Mucosa of descending colon (tissue), 3 donors: ENCODE measurements around the gene NKX1-2. TPM values are rescaled to one million over a fixed set of nuclear protein-coding genes. Genes with fewer than 3 reads are reported as not detected.

Experiments used
- ATAC-seq: fragments of 200-7000 bp; cut with Tn5 transposase; one replicate; pipeline ENCODE4 v1.9.1; 2020; ENCODE audit warnings: mild to moderate bottlenecking, moderate library complexity
- DNase-seq, 3 donors: peaks; one replicate each; pipeline ENCODE4 v3.0.0-alpha.2; 2020
- H3K36me3 ChIP-seq: fragments of 200-600 bp; one replicate; pipeline ENCODE4 v1.8.0; 2021; ENCODE audit warnings: low read depth, mild to moderate bottlenecking
- H3K4me1 ChIP-seq: fragments of 200-600 bp; one replicate; pipeline ENCODE4 v1.8.0; 2021; ENCODE audit warnings: low read depth, mild to moderate bottlenecking
- H3K4me3 ChIP-seq: fragments of 200-600 bp; one replicate; pipeline ENCODE4 v1.8.0; 2021; ENCODE audit warnings: mild to moderate bottlenecking
- H3K9me3 ChIP-seq: fragments of 200-600 bp; one replicate; pipeline ENCODE4 v1.8.0; 2021; ENCODE audit warnings: mild to moderate bottlenecking
- intact Hi-C, 2 donors: fragments of 100-400 bp; cut with DNase I in 1 of 2; cut with micrococcal nuclease in 1 of 2; formaldehyde crosslinking; loops; one replicate each; pipeline versions ENCODE4 v1.11.0 to v1.11.1; 2022; cut with DNase I, micrococcal nuclease
- total RNA-seq, 3 donors: library from RNA; stranded (reverse); fragmentation: NEBNext Ultra II Directional in 2 of 3; extraction: Animal tissue kit (Norgen Biotek cat#: 25700) in 2 of 3; gene quantifications; one replicate each; pipeline versions ENCODE4 v1.2.1 to v1.2.4, GENCODE V29; 2021 to 2023
- TF ChIP-seq, protein P1 (sequence below): fragments of 200-600 bp; IDR thresholded peaks from one replicate; pipeline ENCODE4 v1.8.0; 2022; ENCODE audit warnings: antibody characterized with exemption, mild to moderate bottlenecking
- donor health status: DM: no; HTN: no; CAD: no; lungs with moderate emphysema.
- donor health status: DM: no; HTN: no; CAD: no.
- donor health status: DM: no; HTN: yes; CAD: no.

Gene NKX1-2
- total RNA-seq, 3 donors from 2014 or later: not detected

DNA sequence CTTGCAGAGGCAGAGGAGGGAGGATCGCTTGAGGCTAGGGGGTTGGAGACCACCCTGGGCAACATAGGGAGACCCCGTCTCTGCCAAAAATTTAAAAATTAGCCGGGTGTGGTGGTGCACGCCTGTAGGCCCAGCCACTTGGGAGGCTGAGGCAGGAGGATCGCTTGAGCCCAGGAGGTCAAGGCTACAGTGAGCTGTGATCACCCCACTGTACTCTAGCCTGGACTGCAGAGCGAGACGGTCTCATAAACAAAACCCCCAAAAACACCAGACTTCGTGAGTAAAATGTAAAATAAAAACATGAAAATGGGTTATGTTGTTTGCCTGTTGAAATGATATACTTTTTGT is 12.5 kb upstream of the NKX1-2 start:
- no peaks in the 10 kb centered on the region for H3K36me3 ChIP-seq
- ATAC-seq (no peak), DNase-seq (no peak)
- H3K4me1 ChIP-seq: peaks cover 11% of the 10 kb centered on the region
- TF ChIP-seq, protein P1, sequence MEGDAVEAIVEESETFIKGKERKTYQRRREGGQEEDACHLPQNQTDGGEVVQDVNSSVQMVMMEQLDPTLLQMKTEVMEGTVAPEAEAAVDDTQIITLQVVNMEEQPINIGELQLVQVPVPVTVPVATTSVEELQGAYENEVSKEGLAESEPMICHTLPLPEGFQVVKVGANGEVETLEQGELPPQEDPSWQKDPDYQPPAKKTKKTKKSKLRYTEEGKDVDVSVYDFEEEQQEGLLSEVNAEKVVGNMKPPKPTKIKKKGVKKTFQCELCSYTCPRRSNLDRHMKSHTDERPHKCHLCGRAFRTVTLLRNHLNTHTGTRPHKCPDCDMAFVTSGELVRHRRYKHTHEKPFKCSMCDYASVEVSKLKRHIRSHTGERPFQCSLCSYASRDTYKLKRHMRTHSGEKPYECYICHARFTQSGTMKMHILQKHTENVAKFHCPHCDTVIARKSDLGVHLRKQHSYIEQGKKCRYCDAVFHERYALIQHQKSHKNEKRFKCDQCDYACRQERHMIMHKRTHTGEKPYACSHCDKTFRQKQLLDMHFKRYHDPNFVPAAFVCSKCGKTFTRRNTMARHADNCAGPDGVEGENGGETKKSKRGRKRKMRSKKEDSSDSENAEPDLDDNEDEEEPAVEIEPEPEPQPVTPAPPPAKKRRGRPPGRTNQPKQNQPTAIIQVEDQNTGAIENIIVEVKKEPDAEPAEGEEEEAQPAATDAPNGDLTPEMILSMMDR: no peak
- no peaks in the 10 kb centered on the region for H3K9me3 ChIP-seq
- H3K4me3 ChIP-seq: peak overlapping the region; percentile 65
- intact Hi-C loops: no loop called here

DNA sequence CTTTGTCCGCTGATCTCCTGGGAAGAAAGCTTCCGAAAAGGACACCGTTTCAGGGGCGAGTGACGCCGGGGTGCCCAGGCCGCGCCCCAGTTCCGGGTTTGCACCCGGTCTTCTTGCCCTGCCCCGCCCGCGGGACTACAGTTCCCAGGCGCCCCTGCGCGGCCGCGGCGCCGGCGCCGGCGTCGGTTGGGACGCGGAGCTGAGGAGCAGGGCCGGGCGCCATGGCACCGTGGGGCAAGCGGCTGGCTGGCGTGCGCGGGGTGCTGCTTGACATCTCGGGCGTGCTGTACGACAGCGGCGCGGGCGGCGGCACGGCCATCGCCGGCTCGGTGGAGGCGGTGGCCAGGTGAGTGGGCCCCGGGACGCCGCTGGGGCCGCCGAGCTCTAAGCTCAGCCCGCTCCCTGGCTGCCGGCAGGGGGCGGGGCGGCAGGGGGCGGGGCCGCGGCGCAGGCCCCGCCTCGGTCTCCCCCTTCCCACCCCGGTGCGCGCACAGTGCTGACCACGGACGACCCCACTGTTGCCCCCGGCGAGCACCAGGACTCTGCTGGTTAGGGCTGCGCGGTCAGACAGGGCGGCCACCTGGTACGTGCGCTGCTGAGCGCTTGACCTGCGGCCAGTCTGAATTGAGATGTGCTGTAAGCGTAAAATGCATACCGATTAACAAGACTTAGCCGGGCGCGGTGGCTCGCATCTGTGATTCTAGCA is 12.0 kb upstream of the NKX1-2 start, which contains the start of gene LHPP:
Gene LHPP (plus strand): TSS at position 182 of the 706 bp plus-strand sequence. CDS start 40 bp downstream, at position 222.
- Histone ChIP-seq H3K36me3 (no peaks in the 10 kb centered on the region), H3K9me3 (no peaks in the 10 kb centered on the region), H3K4me1 (peaks cover 11% of the 10 kb centered on the region), H3K4me3 (peak within 1 kb of the TSS; percentile 65)
- peak; percentile 94 to 95 (median 94) for DNase-seq
- peak; percentile 98 for ATAC-seq
- TF ChIP-seq, protein P1: peak; percentile 45
- intact Hi-C loops: no loop called here

DNA sequence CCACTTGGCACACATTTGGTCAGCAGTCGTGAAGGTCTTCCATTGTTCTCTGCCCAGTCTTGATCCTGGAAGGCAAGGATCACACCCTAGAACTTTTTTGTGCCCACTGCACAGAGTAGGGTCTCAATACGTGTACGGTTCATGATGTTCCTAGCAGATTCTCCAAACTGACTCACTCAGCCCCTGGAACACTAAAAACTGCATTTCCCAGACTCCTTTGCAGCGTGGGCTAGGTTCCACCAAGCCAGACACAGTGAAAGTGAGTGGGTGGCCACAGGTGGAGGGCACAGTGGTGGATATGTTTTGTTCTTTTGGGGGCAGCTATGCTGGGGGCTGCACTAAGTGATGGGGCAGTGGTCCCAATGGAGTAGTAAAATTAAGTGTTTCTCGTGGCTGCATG is 10.3 kb upstream of the NKX1-2 start:
- no peaks in the 10 kb centered on the region for H3K36me3 ChIP-seq
- no peaks in the 10 kb centered on the region for H3K9me3 ChIP-seq
- H3K4me3 ChIP-seq: no peak overlapping the region
- TF ChIP-seq, protein P1: no peak
- H3K4me1 ChIP-seq: peaks cover 6% of the 10 kb centered on the region
- ATAC-seq (no peak), DNase-seq (no peak)
- intact Hi-C loops: no loop called here

DNA sequence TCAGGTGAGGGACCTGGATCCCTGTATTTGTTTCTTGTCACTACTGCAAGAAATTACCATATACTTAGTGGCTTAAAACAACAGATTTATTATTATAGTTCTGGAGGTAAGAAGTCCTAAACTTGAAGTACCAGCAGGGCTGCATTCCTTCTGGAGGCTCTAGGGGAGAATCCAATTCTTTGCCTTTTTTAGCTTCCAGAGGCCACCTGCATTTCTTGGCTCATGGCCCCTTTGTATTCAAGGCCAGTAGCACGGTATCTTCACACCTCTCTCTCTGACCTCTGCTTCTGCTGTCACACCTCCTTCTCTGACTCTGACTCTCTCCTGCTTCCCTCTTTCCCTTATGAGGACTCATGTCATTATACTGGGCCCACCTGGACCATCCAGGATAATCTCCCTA is 9.6 kb upstream of the NKX1-2 start:
- no peak for DNase-seq
- no peak for ATAC-seq
- Histone ChIP-seq H3K36me3 (no peaks in the 10 kb centered on the region), H3K4me1 (peaks cover 3% of the 10 kb centered on the region), H3K4me3 (no peak overlapping the region), H3K9me3 (no peaks in the 10 kb centered on the region)
- TF ChIP-seq, protein P1: no peak
- intact Hi-C loops: no loop called here

DNA sequence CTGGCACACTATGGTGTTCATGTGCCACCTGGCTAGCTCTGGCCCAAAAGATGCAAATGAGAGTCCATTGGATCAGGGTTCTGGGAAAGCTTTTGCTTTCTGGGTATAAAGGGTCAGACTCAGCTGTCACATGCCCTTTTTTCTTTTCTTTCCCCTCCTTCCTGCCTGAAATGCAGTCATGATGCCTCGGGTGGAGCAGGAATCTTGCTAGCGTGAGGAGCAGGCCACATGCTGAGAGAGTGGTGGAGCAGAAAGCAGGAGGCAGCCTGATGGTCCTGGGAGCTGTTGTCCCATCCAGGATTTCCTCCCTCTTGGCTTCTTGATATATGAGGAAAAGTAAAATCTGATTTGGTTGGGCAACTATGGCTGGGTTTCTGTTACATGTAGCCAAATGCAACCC is 9.1 kb upstream of the NKX1-2 start:
- intact Hi-C loops: no loop called here
- Histone ChIP-seq H3K9me3 (no peaks in the 10 kb centered on the region), H3K4me1 (peaks cover 3% of the 10 kb centered on the region), H3K4me3 (no peak overlapping the region), H3K36me3 (no peaks in the 10 kb centered on the region)
- ATAC-seq (no peak), DNase-seq (no peak)
- TF ChIP-seq, protein P1: no peak
